GM23338 (cell line): ENCODE results near the gene CECR2. TPM values are rescaled to one million over a fixed set of nuclear protein-coding genes. Genes with fewer than 3 reads are reported as not detected.

Experiments used
- ATAC-seq: fragments of 200-7000 bp; cut with Tn5 transposase; 3 replicates; pipeline ENCODE4 v1.9.1; 2020
- DNase-seq: peaks from one replicate; pipeline ENCODE4 v3.0.0-alpha.2; 2015; ENCODE audit warnings: low spot score
- H2AFZ ChIP-seq: fragments of 200-600 bp; sonication (generic); 2 replicates; pipeline ENCODE4 v1.8.0; 2016; ENCODE audit warnings: antibody characterized with exemption, mild to moderate bottlenecking, moderate library complexity
- H3F3A ChIP-seq: fragments of 200-600 bp; sonication (generic); replicated peaks from 2 replicates; pipeline ENCODE4 v1.8.0; 2017; ENCODE audit warnings: antibody characterized with exemption, mixed run types, low read depth
- H3K27ac ChIP-seq: fragments of 200-600 bp; sonication (generic); 2 replicates; pipeline ENCODE4 v1.6.1; 2016; ENCODE audit warnings: low read depth
- H3K27me3 ChIP-seq: fragments of 200-600 bp; sonication (generic); 2 replicates; pipeline ENCODE4 v1.8.0; 2016; ENCODE audit warnings: mild to moderate bottlenecking, mixed run types, moderate library complexity; ENCODE audit not compliant: insufficient read depth
- H3K36me3 ChIP-seq: fragments of 200-600 bp; sonication (generic); 2 replicates; pipeline ENCODE4 v1.8.0; 2016; ENCODE audit warnings: mild to moderate bottlenecking; ENCODE audit not compliant: insufficient read depth
- H3K4me1 ChIP-seq: fragments of 200-600 bp; sonication (generic); 2 replicates; pipeline ENCODE4 v1.8.0; 2016; ENCODE audit warnings: mild to moderate bottlenecking, moderate library complexity; ENCODE audit not compliant: insufficient read depth
- H3K4me2 ChIP-seq: fragments of 200-600 bp; sonication (generic); 2 replicates; pipeline ENCODE4 v1.7.1; 2017; ENCODE audit warnings: mixed run types
- H3K4me3 ChIP-seq: fragments of 200-600 bp; sonication (generic); 2 replicates; pipeline ENCODE4 v1.6.1; 2016; ENCODE audit warnings: mixed run types
- H3K79me2 ChIP-seq: fragments of 200-600 bp; sonication (generic); replicated peaks from 2 replicates; pipeline ENCODE4 v1.8.0; 2017; ENCODE audit warnings: mild to moderate bottlenecking; ENCODE audit not compliant: insufficient read depth
- H3K9me2 ChIP-seq: fragments of 200-600 bp; sonication (generic); 2 replicates; pipeline ENCODE4 v1.8.0; 2017; ENCODE audit not compliant: insufficient read depth
- H4K20me1 ChIP-seq: fragments of 200-600 bp; sonication (generic); replicated peaks from 2 replicates; pipeline ENCODE4 v1.8.0; 2017; ENCODE audit warnings: mild to moderate bottlenecking; ENCODE audit not compliant: insufficient read depth
- H3K27ac Mint-ChIP-seq: 2 replicates; pipeline ENCODE4 v1.8.0; 2020; ENCODE audit warnings: inconsistent platforms, mild to moderate bottlenecking, moderate library complexity, mixed read lengths
- H3K27me3 Mint-ChIP-seq: 3 replicates; pipeline ENCODE4 v1.8.0; 2022; ENCODE audit warnings: low read depth, mild to moderate bottlenecking, moderate library complexity, mixed read lengths, inconsistent platforms; ENCODE audit not compliant: insufficient read depth, poor library complexity
- H3K36me3 Mint-ChIP-seq: 3 replicates; pipeline ENCODE4 v1.8.0; 2021; ENCODE audit warnings: low read depth, mild to moderate bottlenecking, inconsistent platforms, moderate library complexity, mixed read lengths
- H3K4me1 Mint-ChIP-seq: 3 replicates; pipeline ENCODE4 v1.8.0; 2020; ENCODE audit warnings: mild to moderate bottlenecking, inconsistent platforms, mixed read lengths
- H3K4me3 Mint-ChIP-seq: 3 replicates; pipeline ENCODE4 v1.8.0; 2021; ENCODE audit warnings: moderate library complexity, mild to moderate bottlenecking, inconsistent platforms, mixed read lengths
- H3K9me3 Mint-ChIP-seq: 3 replicates; pipeline ENCODE4 v1.8.0; 2020; ENCODE audit warnings: moderate library complexity, mild to moderate bottlenecking, inconsistent platforms, mixed read lengths
- CREB1 ChIP-seq: fragments of 250-450 bp; sonication (Bioruptor Pico); IDR thresholded peaks from 2 replicates; pipeline ENCODE4 v1.5.0; 2020; ENCODE audit warnings: low read depth, mild to moderate bottlenecking, moderate library complexity
- CTCF ChIP-seq, 2 experiments: fragments of 200-600 bp in 1 of 2; sonication (generic) in 1 of 2; conservative IDR thresholded peaks; 2 replicates each; pipeline versions ENCODE4 v1.5.1 to v1.6.1; 2016 to 2017; ENCODE audit warnings: antibody characterized with exemption in 2 of 2, low read depth in 2 of 2, mild to moderate bottlenecking in 2 of 2, moderate library complexity in 1 of 2
- ETS1 ChIP-seq: IDR thresholded peaks from 2 replicates; pipeline ENCODE4 v1.6.1; 2016; ENCODE audit warnings: antibody characterized with exemption
- EZH2 ChIP-seq: fragments of 200-600 bp; sonication (generic); IDR thresholded peaks from one replicate; pipeline ENCODE4 v1.8.0; 2017; ENCODE audit warnings: antibody characterized with exemption, mild to moderate bottlenecking, low read depth; ENCODE audit not compliant: unreplicated experiment
- EZH2phosphoT487 ChIP-seq: fragments of 200-600 bp; sonication (generic); IDR thresholded peaks from one replicate; pipeline ENCODE4 v1.8.1; 2018; ENCODE audit warnings: antibody characterized with exemption; ENCODE audit not compliant: unreplicated experiment
- JUNB ChIP-seq: IDR thresholded peaks from one replicate; pipeline ENCODE4 v1.6.1; 2016; ENCODE audit warnings: antibody characterized with exemption; ENCODE audit not compliant: unreplicated experiment
- NANOG ChIP-seq: IDR thresholded peaks from 2 replicates; pipeline ENCODE4 v1.6.1; 2016; ENCODE audit warnings: antibody characterized with exemption, borderline replicate concordance
- POLR2AphosphoS5 ChIP-seq: IDR thresholded peaks from 2 replicates; pipeline ENCODE4 v1.6.1; 2016; ENCODE audit warnings: antibody characterized with exemption, low read depth
- REST ChIP-seq: IDR thresholded peaks from one replicate; pipeline ENCODE4 v1.6.1; 2018; ENCODE audit warnings: antibody characterized with exemption; ENCODE audit not compliant: unreplicated experiment
- STAT1 ChIP-seq: IDR thresholded peaks from one replicate; pipeline ENCODE4 v1.6.1; 2016; ENCODE audit warnings: antibody characterized with exemption; ENCODE audit not compliant: unreplicated experiment
- ZNF114 ChIP-seq: fragments of 250-450 bp; sonication (Bioruptor Pico); IDR thresholded peaks from 2 replicates; pipeline ENCODE4 v1.5.0; 2020; ENCODE audit warnings: mild to moderate bottlenecking, moderate library complexity
- ZNF331 ChIP-seq: fragments of 250-450 bp; sonication (Bioruptor Pico); IDR thresholded peaks from 2 replicates; pipeline ENCODE4 v1.5.0; 2020; ENCODE audit warnings: low read depth, mild to moderate bottlenecking, moderate library complexity
- ZNF462 ChIP-seq: fragments of 250-450 bp; sonication (Bioruptor Pico); IDR thresholded peaks from 2 replicates; pipeline ENCODE4 v1.5.0; 2020; ENCODE audit warnings: mild to moderate bottlenecking, moderate library complexity
- polyA plus RNA-seq: library from polyadenylated mRNA; unstranded; fragments of >200 nt; fragmentation: Nextera tagmentation; extraction: Ambion mirVana; gene quantifications from 2 replicates; pipeline ENCODE4 v1.2.1, GENCODE V29; 2016
- total RNA-seq: library from RNA; depleted of rRNA; stranded (reverse); fragments of >200 nt; shearing (Covaris generic); gene quantifications from 2 replicates; pipeline ENCODE4 v1.2.3, GENCODE V29; 2014

CECR2 gene
- total and polyA plus RNA-seq, 2 experiments from 2014 or later: 18.4 to 110 TPM

DNA sequence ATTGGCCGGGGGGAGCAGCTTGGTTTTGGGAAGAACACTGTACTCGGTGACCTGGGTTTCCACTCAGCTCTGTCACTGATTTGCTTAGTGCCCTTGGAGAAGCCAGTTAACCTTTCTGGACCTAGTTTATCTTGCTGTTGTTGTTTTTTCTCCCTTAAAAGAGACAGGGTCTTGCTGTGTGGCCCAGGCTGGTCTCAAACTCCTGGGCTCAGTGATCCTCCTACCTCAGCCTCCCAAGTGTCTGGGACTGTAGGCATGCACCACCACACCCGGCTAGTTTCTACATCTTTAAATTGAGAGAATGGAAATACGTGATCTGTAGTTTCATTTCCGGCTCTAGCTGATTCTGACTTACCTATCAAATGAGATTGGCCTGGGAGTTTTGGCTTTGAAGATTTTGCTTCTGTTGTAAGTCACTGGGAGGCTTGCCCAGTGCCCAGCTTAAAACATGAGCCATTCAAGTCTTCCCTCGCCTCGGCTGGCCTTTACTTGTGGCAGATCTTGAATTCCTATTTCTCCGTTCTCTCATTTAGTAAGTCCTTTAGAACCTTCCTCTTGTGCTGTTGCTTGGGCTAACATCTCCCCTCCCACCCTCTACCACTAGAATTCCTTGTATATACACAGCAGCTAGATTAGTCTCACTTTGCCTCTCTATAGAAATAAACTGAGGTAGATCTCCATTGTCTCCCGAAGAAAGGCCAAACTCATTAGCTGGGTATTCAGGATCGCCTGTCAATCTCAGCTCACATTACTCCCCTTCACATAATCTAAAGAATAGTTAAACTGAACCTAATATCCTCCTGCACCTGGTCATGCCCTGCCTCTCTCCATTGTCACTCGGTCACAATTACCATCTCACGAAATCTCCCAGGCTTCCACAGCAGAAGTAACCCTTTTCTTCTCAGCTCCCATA, 106.3 kb downstream of the CECR2 start:
- Histone ChIP-seq H3K4me1 (peaks cover 66% of the 10 kb centered on the region), H3K27me3 (no peaks in the 10 kb centered on the region), H4K20me1 (peaks cover 47% of the 10 kb centered on the region), H2AFZ (no peak overlapping the region), H3K79me2 (peaks cover 99% of the 10 kb centered on the region), H3K9me2 (no peaks in the 10 kb centered on the region), H3K4me2 (no peak overlapping the region), H3K4me3 (no peak overlapping the region), H3K27ac (peak overlapping the region; percentile 80), H3K36me3 (peaks cover 12% of the 10 kb centered on the region; the same call in 1 of the 2 replicates), H3F3A (no peaks in the 10 kb centered on the region; the same call in none of the 2 replicates)
- peaks cover 36% of the 10 kb centered on the region for H3K36me3 Mint-ChIP-seq
- H3K9me3 Mint-ChIP-seq: no peaks in the 10 kb centered on the region
- H3K27me3 Mint-ChIP-seq: peaks cover 9% of the 10 kb centered on the region
- peak overlapping the region; percentile 68 for H3K27ac Mint-ChIP-seq
- H3K4me1 Mint-ChIP-seq: peaks cover 66% of the 10 kb centered on the region
- ATAC-seq (peak; percentile 28), DNase-seq (peak; percentile 41)
- no peak overlapping the region; the same call in 2 of the 3 replicates for H3K4me3 Mint-ChIP-seq
- TF ChIP-seq CREB1 (CRISPR knock-in tag): no peak
- TF ChIP-seq STAT1: no peak
- TF ChIP-seq JUNB: no peak
- TF ChIP-seq REST: no peak
- no peak for TF ChIP-seq POLR2AphosphoS5
- TF ChIP-seq EZH2: no peak
- no peak for TF ChIP-seq ZNF114
- no peak for TF ChIP-seq ETS1
- no peak for TF ChIP-seq CTCF (conservative IDR thresholded peaks at IDR 0.05; ENCODE audit: low read depth in 2 of 2)
- TF ChIP-seq EZH2phosphoT487: no peak
- TF ChIP-seq NANOG: no peak
- no peak for TF ChIP-seq ZNF462 (CRISPR knock-in tag)
- no peak for TF ChIP-seq ZNF331 (CRISPR knock-in tag)
